ENCODE measurements around the gene CCDC85C.
"Not testable (repeated sequence)": the region's sequence is repeated elsewhere in the genome, so short reads cannot be mapped to it uniquely, and the experiment has no call there.

CCDC85C gene

DNA sequence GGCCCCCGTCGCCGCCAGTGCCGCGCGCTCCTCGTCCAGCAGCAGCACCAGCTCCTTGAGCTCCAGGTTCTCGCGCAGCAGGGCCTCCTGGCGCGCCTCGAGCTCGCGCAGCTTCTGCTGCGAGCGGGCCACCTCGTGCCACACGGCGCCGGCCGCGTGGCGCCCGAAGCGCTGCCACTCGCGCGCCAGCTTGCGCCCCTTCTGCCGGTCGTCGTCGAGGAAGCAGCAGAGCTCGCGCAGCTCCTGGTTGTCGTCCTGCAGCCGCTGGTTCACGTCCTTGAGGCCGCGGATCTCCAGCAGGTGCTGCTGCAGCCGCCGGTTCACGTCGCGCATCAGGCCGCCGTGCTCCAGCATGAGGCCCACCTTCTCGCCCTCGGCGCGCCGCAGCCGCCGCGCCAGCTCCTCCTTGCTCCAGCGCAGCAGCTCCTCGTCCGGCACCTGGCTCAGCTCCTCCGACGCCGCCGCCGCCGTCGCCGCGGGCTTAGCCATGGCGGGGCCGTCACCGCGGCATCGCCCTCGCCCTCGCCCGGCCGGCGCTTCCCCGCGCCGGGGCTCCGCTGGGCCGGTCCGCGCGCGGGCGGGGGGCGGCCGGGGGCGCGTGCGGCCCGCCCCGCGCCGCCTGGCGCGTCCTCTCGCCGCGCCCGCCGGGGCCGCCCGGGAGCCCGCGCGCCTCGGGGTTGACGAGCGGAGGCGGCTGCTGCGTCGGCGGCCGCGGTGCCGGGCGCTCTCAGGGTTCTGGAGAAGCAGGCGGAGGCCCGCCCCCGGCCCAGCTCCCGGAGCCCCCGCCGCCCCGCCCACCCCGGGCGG, at the start of gene CCDC85C:
Gene CCDC85C (minus strand): TSS at position 737 of the 807 bp plus-strand sequence. CDS start 248 bp downstream, at position 489.
- DNase-seq (ENCODE audit: low spot score), result peak; percentile 52

DNA sequence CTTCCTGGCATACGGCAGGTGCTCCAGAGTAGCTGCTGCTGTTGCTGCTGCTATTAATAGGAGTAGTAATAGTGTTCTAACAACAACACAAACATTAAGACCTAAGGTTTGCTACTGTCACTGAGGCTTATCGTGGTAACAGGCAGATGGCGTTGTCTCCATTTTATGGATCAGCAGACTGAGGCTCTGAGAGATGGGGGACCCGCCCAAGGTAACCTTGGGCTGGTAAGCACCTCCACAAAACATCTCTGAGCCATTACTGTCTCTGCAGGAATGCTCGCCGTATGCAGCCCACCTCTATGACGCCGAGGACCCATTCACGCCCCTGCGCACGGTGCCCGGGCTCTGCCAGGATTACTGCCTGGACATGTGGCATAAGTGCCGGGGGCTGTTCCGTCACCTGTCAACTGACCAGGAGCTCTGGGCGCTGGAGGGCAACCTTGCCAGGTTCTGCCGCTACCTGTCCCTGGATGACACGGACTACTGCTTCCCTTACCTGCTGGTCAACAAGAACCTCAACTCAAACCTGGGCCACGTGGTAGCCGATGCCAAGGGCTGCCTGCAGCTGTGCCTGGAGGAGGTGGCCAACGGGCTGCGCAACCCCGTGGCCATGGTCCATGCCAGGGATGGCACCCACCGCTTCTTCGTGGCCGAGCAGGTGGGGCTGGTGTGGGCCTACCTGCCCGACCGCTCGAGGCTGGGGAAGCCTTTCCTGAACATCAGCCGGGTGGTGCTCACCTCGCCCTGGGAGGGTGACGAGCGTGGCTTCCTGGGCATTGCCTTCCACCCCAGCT, 48.1 kb upstream of the CCDC85C start:
- DNase-seq (ENCODE audit: low spot score), result no peak

DNA sequence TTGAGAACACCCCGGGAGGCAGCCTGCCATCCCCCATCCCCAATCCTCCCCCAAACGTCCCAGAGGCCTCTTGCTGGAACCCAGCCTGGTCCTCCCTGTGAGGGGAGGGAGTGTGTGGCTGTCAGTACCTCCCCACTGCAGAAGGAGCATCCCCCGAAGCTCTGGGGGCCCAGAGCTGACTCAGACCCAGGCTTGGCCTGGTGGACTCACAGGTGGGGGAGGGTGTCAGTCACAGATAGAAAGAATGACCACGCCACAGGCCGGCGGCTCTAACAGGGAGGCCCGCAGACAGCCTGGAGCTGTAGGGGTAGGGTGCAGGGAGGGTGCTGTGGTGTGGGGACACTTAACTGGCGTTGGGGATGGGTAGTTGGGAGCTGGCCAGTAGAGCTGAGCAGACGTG, 46.2 kb upstream of the CCDC85C start:
- DNase-seq (ENCODE audit: low spot score), result no peak

DNA sequence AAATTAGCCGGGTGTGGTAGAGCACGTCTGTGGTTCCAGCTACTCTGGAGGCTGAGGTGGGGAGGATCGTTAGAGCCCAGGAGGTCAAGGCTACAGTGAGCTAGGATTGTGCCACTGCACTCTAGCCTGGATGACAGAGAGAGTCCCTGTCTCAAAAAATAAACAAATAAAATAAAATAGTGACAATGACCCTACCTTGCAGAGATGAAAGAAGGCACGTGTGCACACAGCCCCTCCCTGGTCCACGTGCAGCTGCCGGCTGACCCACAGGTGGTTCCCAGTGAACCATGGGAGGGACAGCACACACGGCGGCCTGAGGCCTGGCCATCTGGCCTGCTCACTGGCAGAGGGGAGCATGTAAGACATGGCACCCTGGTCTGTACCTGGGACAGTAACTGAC, 45.6 kb upstream of the CCDC85C start:
- no peak for DNase-seq (ENCODE audit: low spot score)

DNA sequence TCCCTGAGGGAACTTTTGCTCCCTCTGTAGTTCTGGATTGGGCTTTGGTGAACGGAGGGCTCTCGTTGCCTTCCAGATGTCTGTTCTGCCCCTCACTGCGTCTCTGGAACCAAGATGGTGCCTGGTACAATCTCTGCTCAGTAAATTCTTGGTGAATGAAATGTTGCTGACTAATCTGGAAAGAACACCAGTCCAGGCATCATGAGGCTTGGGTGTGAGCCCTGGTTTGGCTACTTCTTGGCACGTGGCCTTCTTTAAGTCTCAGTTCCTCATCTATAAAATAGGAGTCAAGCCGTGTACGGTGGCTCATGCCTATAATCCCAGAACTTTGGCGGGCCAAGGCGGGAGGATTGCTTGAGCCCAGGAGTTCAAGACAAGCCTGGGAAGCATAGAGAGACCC, 45.2 kb upstream of the CCDC85C start:
- DNase-seq (ENCODE audit: low spot score), result no peak

DNA sequence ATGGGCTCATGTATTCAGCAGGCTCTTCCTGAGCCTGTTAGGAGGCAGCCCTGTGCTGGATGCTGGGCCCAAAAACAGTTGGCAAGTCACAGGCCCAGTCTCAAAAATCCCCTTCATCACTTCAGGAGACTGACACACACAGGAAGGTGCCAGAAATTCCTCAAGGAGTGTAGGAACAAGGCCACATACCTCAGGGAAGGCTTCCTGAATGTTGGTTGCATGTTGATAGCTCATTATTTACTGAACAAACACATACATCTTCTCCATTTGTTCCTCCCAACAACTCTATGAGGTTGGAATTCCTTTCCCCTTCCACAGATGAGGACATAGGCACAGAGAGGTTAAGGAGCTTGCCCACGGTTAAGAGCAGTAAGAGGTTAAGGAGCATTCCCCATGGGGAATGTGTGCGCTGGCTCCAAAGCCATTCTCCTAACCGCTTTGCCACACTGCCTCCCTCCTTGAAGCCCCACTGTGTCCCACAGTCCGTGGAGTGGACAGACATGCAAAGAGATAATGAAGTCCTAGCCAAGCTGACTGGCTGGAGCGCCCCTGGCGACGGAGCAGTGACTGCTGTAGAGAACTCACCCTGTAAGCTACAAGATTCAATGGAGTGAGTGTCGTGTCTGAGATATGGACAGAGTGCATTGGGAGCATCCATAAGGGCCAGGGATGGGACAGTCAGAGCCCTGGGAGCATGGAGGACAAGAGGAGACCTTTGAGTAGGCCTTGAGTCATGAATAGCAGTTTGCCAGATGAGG, 44.2 kb upstream of the CCDC85C start:
- DNase-seq (ENCODE audit: low spot score), result no peak

DNA sequence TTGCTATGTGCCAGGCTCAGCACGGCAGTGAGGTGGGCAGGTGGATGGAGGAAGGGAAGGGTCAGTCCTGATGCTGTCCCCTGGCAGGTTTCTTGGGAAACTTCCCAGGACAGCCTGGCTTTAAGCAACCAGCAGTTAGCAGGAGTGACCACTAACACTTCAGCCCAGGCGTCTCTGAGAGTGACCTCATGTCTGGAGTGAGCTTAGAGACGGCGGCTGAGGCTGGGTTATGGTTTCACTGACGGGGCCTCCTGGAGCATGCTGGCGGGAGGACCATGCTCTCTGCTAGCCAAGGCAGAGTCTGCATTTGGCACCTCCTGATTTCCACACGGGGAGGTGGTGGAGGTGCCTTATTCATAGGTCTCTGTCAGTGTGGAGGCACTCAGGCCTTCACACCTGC, 43.4 kb upstream of the CCDC85C start:
- DNase-seq (ENCODE audit: low spot score), result no peak

- no peak for DNase-seq (ENCODE audit: low spot score)
Measured at GRCh38 chr14:99645545-99646505, 41.8 kb upstream of the CCDC85C start.

- DNase-seq (ENCODE audit: low spot score), result no peak
Measured at GRCh38 chr14:99644723-99645544, 40.9 kb upstream of the CCDC85C start, which contains the start of gene HHIPL1. Gene HHIPL1, plus strand, starts transcription at chr14:99645129. Its CDS starts 79 bp downstream, at chr14:99645208.

DNA sequence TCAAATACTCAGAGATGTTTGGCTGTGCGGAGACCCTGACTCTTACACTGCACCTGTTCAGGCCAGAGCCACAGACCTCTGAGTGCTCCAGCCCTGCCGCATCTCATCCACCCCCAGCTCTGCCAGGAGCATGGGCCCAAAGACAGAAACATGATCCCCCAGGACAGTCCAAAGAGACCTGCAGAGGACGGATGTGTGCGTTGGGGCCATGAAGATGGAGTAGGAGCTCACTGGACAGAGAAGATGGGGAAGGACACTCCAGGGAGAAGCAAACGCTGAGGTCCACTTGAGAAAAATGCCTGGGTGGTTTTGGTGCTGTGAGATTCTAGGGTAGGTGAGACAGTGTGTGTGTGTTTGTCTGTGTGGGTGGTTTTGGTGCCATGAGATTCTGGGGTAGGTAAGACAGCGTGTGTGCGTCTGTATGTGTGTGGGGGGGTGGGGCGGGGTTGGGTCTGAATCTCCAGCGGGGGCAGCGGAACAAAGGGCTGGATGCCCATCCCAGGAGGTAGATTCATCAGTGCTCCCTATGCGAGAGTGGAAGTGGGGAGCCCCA, 40.1 kb upstream of the CCDC85C start:
- DNase-seq (ENCODE audit: low spot score), result no peak

DNA sequence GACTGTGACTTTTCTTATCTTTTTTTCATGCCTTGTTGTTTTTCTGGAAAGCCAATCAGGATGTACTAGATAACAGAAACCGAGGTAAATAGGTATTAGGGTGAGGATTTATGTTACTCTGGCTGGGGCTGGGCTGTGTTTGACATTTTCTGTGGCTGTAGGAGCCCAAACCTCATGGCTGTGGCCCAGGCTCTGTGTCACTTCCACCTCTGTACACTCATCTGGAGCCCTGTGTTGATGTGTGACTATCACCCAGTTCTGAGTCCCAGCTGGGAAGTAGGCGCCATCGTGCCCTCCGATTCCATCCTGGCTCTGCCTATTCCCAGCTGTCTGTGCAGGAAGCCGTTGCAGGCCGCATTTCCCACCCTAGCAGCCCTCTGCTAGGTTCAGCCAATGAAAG, 39.3 kb upstream of the CCDC85C start:
- DNase-seq (ENCODE audit: low spot score), result no peak

GRCh38 chr14:99642771-99643170, 38.8 kb upstream of the CCDC85C start:
- DNase-seq (ENCODE audit: low spot score), result not testable (repeated sequence)

DNA sequence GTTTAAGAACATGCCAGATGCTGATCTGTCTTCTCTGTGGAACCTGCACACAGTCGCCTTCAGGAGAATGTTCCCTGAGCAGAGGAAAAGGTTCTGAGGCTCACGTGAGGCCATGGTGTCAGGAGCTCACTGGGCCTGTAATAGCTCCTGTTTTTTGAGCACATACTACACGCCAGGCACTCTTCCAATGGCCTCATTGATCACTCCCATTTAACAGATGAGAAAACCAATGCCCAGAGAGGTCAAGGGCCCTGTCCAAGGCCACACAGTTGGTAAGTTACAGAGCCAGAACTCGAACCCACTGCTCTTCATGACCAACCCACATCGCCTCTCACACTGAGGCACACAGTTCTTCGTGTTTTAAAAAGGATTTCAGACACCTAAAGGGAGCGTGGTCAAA, 33.6 kb upstream of the CCDC85C start:
- no peak for DNase-seq (ENCODE audit: low spot score)

DNA sequence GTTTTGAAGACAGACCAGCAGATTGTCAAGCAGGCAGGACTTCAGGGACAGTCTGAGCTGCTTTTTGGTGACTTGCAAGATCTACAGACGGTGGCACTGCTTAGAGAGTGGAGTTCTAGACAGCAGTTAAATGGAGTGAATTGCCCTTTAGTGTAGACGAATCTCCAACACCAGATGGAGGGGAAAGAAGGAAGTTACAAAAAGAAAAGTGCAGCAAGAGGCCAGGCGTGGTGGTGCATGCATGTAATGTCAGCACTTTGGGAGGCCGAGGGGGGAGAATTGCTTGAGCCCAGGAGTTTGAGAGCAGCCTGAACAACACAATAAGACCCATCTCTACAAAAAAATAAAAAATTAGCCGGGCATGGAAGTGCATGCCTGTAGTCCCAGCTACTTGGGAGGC, 32.5 kb upstream of the CCDC85C start:
- no peak for DNase-seq (ENCODE audit: low spot score)

DNA sequence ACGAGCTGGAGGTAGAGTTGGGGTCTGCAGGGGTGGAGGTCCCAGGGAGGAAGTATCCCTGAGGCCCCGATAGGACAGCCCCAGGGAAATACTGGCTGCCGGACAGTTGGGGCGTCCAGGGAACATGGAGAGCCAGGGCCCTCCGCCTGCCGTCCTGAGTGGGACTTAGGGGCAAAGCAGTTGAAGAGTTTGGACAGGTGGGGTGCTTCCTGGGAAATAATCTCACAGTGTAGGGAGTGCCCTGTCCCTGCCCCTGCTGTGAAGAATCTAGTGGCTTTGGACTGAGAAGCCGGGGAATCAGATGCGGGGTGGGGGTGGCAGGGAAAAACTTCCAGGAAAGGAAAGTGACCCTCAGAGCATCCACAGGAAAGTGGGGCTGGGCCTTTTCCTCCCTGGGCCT, 31.1 kb upstream of the CCDC85C start:
- DNase-seq (ENCODE audit: low spot score), result no peak

- no peak for DNase-seq (ENCODE audit: low spot score)
Measured at GRCh38 chr14:99634443-99634842, 30.4 kb upstream of the CCDC85C start.

DNA sequence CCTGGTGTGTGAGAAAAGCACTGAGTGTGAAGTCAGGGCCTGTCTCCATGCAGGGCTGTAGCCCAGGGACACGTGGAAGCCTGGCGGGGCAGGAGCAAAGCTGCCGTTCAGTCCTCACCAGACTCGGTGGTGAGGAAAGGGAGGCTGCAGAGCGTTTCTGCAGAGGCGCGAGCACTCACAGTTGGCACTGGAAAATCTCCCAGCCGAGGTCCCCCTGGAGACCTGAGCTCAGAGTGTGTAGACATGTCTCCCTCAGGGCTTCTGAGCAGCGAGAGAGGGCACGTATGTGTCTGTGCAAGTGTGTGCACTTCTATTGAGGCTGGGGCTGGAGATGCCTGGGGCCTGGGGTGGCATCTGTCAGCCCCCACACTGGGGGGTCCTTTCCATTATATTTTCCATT, 29.9 kb upstream of the CCDC85C start:
- no peak for DNase-seq (ENCODE audit: low spot score)

- no peak for DNase-seq (ENCODE audit: low spot score)
Measured at GRCh38 chr14:99633141-99633540, 29.1 kb upstream of the CCDC85C start.

GRCh38 chr14:99632410-99633035, 28.5 kb upstream of the CCDC85C start:
- no peak for DNase-seq (ENCODE audit: low spot score)

- no peak for DNase-seq (ENCODE audit: low spot score)
Measured at GRCh38 chr14:99630202-99630601, 26.2 kb upstream of the CCDC85C start.

Data from RKO (cell line).